Transverse colon (tissue), 4 donors: ENCODE measurements around the gene ARHGAP24. TPM values are rescaled to one million over a fixed set of nuclear protein-coding genes. Genes with fewer than 3 reads are reported as not detected.

Experiments
- DNase-seq: peaks from one replicate; pipeline ENCODE4 v3.0.0-alpha.2; 2019
- H3K27ac ChIP-seq, 4 donors: fragments of 200-600 bp; sonication (generic); 2 replicates each; pipeline ENCODE4 v1.5.1; 2016 to 2018; ENCODE audit warnings: inconsistent platforms in 4 of 4
- H3K27me3 ChIP-seq: fragments of 200-600 bp; sonication (generic); 2 replicates; pipeline ENCODE4 v1.5.1; 2017; ENCODE audit warnings: inconsistent platforms
- H3K36me3 ChIP-seq, 4 donors: fragments of 200-600 bp; sonication (generic); 2 replicates each; pipeline ENCODE4 v1.5.1; 2017 to 2019; ENCODE audit warnings: inconsistent platforms in 4 of 4
- H3K4me1 ChIP-seq, 4 donors: fragments of 200-600 bp; sonication (generic); 2 replicates each; pipeline ENCODE4 v1.5.1; 2017 to 2020; ENCODE audit warnings: inconsistent platforms in 4 of 4
- H3K4me3 ChIP-seq, 4 donors: fragments of 200-600 bp; sonication (generic); 1 replicate in 1 of 4; 2 replicates in 3 of 4; pipeline versions ENCODE4 v1.5.1 to v1.6.1; 2017 to 2019; ENCODE audit warnings: inconsistent platforms in 4 of 4
- H3K9me3 ChIP-seq, 2 donors: fragments of 200-600 bp; sonication (generic); 2 replicates each; pipeline ENCODE4 v1.5.1; 2017 to 2019; ENCODE audit warnings: inconsistent platforms in 2 of 2
- EP300 ChIP-seq: sonication (generic); formaldehyde crosslinking; IDR thresholded peaks from one replicate; pipeline ENCODE4 v1.6.1; 2017; ENCODE audit warnings: antibody characterized with exemption, low read depth
- POLR2A ChIP-seq: fragments of 450-650 bp; IDR thresholded peaks from one replicate; pipeline ENCODE4 v1.6.1; 2016; ENCODE audit warnings: antibody characterized with exemption, mild to moderate bottlenecking, moderate library complexity
- POLR2AphosphoS5 ChIP-seq, 3 donors: sonication (generic); formaldehyde crosslinking; IDR thresholded peaks; one replicate each; pipeline ENCODE4 v1.6.1; 2016; ENCODE audit warnings: antibody characterized with exemption in 3 of 3
- WGBS, 2 donors: methylation state at CpG; one replicate each; pipeline ENCODE4 v1.1.5; 2018; ENCODE audit warnings: low coverage in 1 of 2; 5-methylcytosine and 5-hydroxymethylcytosine counted together
- in situ Hi-C, 4 donors: fragments of 200-750 bp; cut with MboI; loops; one replicate each; pipeline versions ENCODE4 v1.15.0 to v1.15.1; 2017; ENCODE audit warnings: low sequenced_read_pairs in 3 of 4, low pct_ligation_motif_present in 1 of 4, low pct_unique_long_range_greater_than_20kb in 1 of 4
- intact Hi-C: fragments of 100-400 bp; cut with DNase I; formaldehyde crosslinking; loops from one replicate; pipeline ENCODE4 v1.15.1; 2023; ENCODE audit warnings: low total_unique reads
- total RNA-seq, 4 donors: library from RNA; depleted of rRNA; stranded (reverse); fragments of >200 nt; gene quantifications; one replicate each; pipeline ENCODE4 v1.1.0, GENCODE V29; 2016
- TF ChIP-seq, protein P1 (sequence below), 5 experiments: fragments of 200-600 bp in 3 of 5; fragments of 450-650 bp in 2 of 5; sonication (generic) in 3 of 5; IDR thresholded peaks; 1 replicate in 2 of 5; 2 replicates in 3 of 5; pipeline ENCODE4 v1.5.1; 2016 to 2017; ENCODE audit warnings: antibody characterized with exemption in 5 of 5, inconsistent platforms in 3 of 5, mild to moderate bottlenecking in 2 of 5, moderate library complexity in 1 of 5

Gene ARHGAP24
- total RNA-seq, 4 donors from 2014 or later = 4.2 to 32.0 (median 12.6) TPM

DNA sequence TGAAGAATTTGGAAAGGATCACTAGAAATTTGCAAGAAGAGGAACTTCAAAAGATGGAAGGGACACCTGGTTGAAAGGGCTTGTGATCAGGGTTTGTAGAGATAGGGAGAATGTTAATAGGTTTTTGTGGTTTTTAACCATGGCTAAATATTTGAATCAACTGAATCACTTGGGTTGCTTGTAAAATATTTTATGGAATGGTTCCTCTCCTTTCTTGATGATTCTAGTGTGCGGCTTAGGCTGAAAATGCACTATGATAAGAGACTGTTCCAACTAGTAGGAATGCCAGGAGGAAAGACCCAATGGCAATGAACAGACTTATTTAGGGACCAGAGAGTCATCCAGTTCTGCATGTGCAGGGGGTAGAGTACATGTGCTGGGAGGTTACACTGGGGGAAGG is 408.2 kb downstream of the ARHGAP24 start:
- H3K4me3 ChIP-seq = no peak overlapping the region
- in situ Hi-C loops (no loop called here), intact Hi-C loops (no loop called here)
- peaks cover 0 to 4% (median 0%) of the 10 kb centered on the region in 4 donors for H3K4me1 ChIP-seq
- H3K9me3 ChIP-seq = no peaks in the 10 kb centered on the region
- DNase-seq = no peak
- H3K36me3 ChIP-seq = no peaks in the 10 kb centered on the region
- WGBS, 2 donors = 97 to 100% methylated on average over 1 of the region's 1 CpG
- H3K27ac ChIP-seq = no peak overlapping the region
- H3K27me3 ChIP-seq = no peaks in the 10 kb centered on the region
- no peak for TF ChIP-seq EP300
- TF ChIP-seq POLR2A = no peak
- TF ChIP-seq POLR2AphosphoS5 (IDR thresholded peaks at IDR 0.05) = no peak
- TF ChIP-seq, protein P1, sequence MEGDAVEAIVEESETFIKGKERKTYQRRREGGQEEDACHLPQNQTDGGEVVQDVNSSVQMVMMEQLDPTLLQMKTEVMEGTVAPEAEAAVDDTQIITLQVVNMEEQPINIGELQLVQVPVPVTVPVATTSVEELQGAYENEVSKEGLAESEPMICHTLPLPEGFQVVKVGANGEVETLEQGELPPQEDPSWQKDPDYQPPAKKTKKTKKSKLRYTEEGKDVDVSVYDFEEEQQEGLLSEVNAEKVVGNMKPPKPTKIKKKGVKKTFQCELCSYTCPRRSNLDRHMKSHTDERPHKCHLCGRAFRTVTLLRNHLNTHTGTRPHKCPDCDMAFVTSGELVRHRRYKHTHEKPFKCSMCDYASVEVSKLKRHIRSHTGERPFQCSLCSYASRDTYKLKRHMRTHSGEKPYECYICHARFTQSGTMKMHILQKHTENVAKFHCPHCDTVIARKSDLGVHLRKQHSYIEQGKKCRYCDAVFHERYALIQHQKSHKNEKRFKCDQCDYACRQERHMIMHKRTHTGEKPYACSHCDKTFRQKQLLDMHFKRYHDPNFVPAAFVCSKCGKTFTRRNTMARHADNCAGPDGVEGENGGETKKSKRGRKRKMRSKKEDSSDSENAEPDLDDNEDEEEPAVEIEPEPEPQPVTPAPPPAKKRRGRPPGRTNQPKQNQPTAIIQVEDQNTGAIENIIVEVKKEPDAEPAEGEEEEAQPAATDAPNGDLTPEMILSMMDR (IDR thresholded peaks at IDR 0.05) = no peak

DNA sequence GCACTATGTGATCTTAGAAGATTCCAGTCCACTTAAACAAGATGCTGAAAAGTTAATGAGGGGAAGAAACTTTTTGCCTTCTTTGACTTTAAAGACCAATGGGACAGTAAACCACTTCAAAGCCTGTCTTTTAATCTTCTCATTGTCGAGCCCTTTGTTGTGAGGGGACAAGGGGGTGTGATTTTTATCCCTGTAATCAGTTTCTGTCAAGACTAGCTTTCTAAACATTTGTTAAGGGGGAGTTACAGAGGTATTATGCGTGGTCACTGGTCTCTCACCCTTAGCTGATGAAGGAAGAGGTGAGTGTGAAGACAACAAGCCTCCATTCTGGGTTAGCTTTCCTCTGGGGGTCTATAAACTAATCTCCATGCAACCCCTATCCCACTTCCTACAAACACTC is 409.3 kb downstream of the ARHGAP24 start:
- Histone ChIP-seq H3K36me3 (no peaks in the 10 kb centered on the region), H3K4me3 (no peak overlapping the region), H3K27ac (no peak overlapping the region), H3K9me3 (no peaks in the 10 kb centered on the region), H3K4me1 (peaks cover 0 to 4% (median 0%) of the 10 kb centered on the region in 4 donors), H3K27me3 (no peaks in the 10 kb centered on the region)
- intact Hi-C loops (no loop called here), in situ Hi-C loops (no loop called here)
- 71 to 83% methylated on average over 1 to 2 of the region's 2 CpGs for WGBS, 2 donors
- TF ChIP-seq POLR2A (no peak), POLR2AphosphoS5 (IDR thresholded peaks at IDR 0.05) (no peak), EP300 (no peak)
- TF ChIP-seq, protein P1 (IDR thresholded peaks at IDR 0.05) = no peak
- no peak for DNase-seq

DNA sequence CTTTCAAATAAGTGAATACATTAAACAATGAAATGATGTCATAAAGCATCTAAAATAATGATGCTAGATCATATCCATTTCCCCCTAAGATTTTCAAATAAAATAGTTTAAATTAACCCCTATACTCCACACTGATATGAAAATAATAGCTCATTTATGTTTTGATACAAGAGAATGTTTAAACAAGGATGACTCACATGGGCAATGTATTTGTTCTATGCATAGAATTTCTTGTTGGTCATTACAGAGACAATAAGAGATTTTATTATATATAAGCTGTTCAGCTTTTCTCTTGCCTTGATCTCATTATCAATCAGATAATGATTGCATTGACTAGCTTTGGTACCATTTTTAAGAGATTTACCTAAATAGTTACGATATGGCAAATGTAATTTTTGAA is 411.7 kb downstream of the ARHGAP24 start:
- no peak for DNase-seq
- TF ChIP-seq POLR2AphosphoS5 (IDR thresholded peaks at IDR 0.05) (no peak), EP300 (no peak), POLR2A (no peak)
- TF ChIP-seq, protein P1 (IDR thresholded peaks at IDR 0.05) = no peak
- Histone ChIP-seq H3K4me1 (peaks cover 0 to 7% (median 0%) of the 10 kb centered on the region in 4 donors), H3K27me3 (no peaks in the 10 kb centered on the region), H3K4me3 (no peak overlapping the region), H3K27ac (no peak overlapping the region), H3K36me3 (no peaks in the 10 kb centered on the region), H3K9me3 (no peaks in the 10 kb centered on the region)
- in situ Hi-C loops = no loop called here
- WGBS, 2 donors = 94 to 100% methylated on average over 1 of the region's 1 CpG
- intact Hi-C loops = no loop called here

DNA sequence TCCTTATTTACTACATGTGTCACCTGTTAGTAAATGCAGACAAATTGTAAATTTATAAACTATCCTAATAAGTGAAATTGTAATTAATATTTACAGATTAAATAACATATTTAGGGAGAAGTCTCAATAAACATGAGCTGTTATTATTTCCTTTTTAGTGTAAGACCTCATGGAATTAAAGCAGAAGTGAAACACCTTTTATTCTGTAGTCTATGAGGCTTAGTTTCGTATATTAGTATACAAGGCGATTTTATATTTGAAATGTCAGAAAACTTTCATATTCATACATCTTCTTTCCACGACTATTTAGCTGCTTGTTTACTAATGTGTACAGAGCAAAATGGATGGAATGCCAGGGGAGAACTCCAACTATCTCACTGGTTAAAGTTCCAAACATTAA is 414.4 kb downstream of the ARHGAP24 start:
- in situ Hi-C loops = no loop called here
- TF ChIP-seq, protein P1 (IDR thresholded peaks at IDR 0.05) = no peak
- TF ChIP-seq POLR2AphosphoS5 (IDR thresholded peaks at IDR 0.05) (no peak), POLR2A (no peak), EP300 (no peak)
- DNase-seq = no peak
- Histone ChIP-seq H3K4me1 (peaks cover 0 to 4% (median 0%) of the 10 kb centered on the region in 4 donors), H3K27me3 (no peaks in the 10 kb centered on the region), H3K4me3 (no peak overlapping the region), H3K27ac (no peak overlapping the region), H3K9me3 (no peaks in the 10 kb centered on the region), H3K36me3 (no peaks in the 10 kb centered on the region)
- intact Hi-C loops = no loop called here
- WGBS, 2 donors = 55 to 71% methylated on average over 3 of the region's 3 CpGs
